Measurements from ENCODE around the gene MKS1.

The MKS1 gene

GRCh38 chr17:58249270-58250133, 30.4 kb upstream of the MKS1 start:
- H3K4me2 ChIP-seq: peak overlapping the region; percentile 71
- peaks cover 8% of the 10 kb centered on the region; the same call in 1 of the 2 replicates for H3K27me3 ChIP-seq (ENCODE audit: insufficient read depth, low read depth)
- no peak overlapping the region for H3K4me3 ChIP-seq (IDR thresholded peaks at IDR 0.05; ENCODE audit: insufficient read depth, low read depth, low read length)
- no peaks in the 10 kb centered on the region for H3K79me2 ChIP-seq (ENCODE audit: insufficient read depth, low read depth)
- peak overlapping the region; percentile 100 for H2AFZ ChIP-seq (ENCODE audit: low read depth)
- no peaks in the 10 kb centered on the region for H4K20me1 ChIP-seq (ENCODE audit: insufficient read depth)
- peaks cover 8% of the 10 kb centered on the region for H3K4me1 ChIP-seq (ENCODE audit: low read depth, poor library complexity, severe bottlenecking)
- no peaks in the 10 kb centered on the region for H3K36me3 ChIP-seq (ENCODE audit: insufficient read depth)
- H3K9ac ChIP-seq: peak overlapping the region; percentile 46; the same call in 1 of the 2 replicates
- H3K27ac ChIP-seq: no peak overlapping the region
- TF ChIP-seq CTCF (conservative IDR thresholded peaks at IDR 0.05; ENCODE audit: low read depth, low read length): peak; percentile 88

GRCh38 chr17:58248955-58249269, 29.9 kb upstream of the MKS1 start:
- Histone ChIP-seq H3K9ac (no peak overlapping the region), H3K4me1 (ENCODE audit: low read depth, poor library complexity, severe bottlenecking) (peaks cover 8% of the 10 kb centered on the region), H3K4me3 (IDR thresholded peaks at IDR 0.05; ENCODE audit: insufficient read depth, low read depth, low read length) (no peak overlapping the region), H3K4me2 (peak overlapping the region; percentile 71; the same call in 1 of the 2 replicates), H4K20me1 (ENCODE audit: insufficient read depth) (no peaks in the 10 kb centered on the region), H2AFZ (ENCODE audit: low read depth) (peak overlapping the region; percentile 100; the same call in 1 of the 2 replicates), H3K79me2 (ENCODE audit: insufficient read depth, low read depth) (no peaks in the 10 kb centered on the region), H3K27ac (no peak overlapping the region), H3K36me3 (ENCODE audit: insufficient read depth) (no peaks in the 10 kb centered on the region), H3K27me3 (ENCODE audit: insufficient read depth, low read depth) (peaks cover 8% of the 10 kb centered on the region; the same call in 1 of the 2 replicates)
- TF ChIP-seq CTCF (conservative IDR thresholded peaks at IDR 0.05; ENCODE audit: low read depth, low read length): no peak

- no peaks in the 10 kb centered on the region for H3K36me3 ChIP-seq (ENCODE audit: insufficient read depth)
- H3K4me2 ChIP-seq: no peak overlapping the region
- no peak for TF ChIP-seq CTCF (conservative IDR thresholded peaks at IDR 0.05; ENCODE audit: low read depth, low read length)
- H4K20me1 ChIP-seq (ENCODE audit: insufficient read depth): no peaks in the 10 kb centered on the region
- H3K9ac ChIP-seq: no peak overlapping the region
- no peaks in the 10 kb centered on the region for H3K79me2 ChIP-seq (ENCODE audit: insufficient read depth, low read depth)
- peaks cover 11% of the 10 kb centered on the region; the same call in 1 of the 2 replicates for H3K27me3 ChIP-seq (ENCODE audit: insufficient read depth, low read depth)
- H3K27ac ChIP-seq: no peak overlapping the region
- no peak overlapping the region for H3K4me3 ChIP-seq (IDR thresholded peaks at IDR 0.05; ENCODE audit: insufficient read depth, low read depth, low read length)
- peaks cover 8% of the 10 kb centered on the region for H3K4me1 ChIP-seq (ENCODE audit: low read depth, poor library complexity, severe bottlenecking)
- no peak overlapping the region for H2AFZ ChIP-seq (ENCODE audit: low read depth)
Observed at GRCh38 chr17:58247511-58248363, 28.7 kb upstream of the MKS1 start.

GRCh38 chr17:58246781-58247180, 27.7 kb upstream of the MKS1 start:
- no peaks in the 10 kb centered on the region for H4K20me1 ChIP-seq (ENCODE audit: insufficient read depth)
- peaks cover 15% of the 10 kb centered on the region for H3K4me1 ChIP-seq (ENCODE audit: low read depth, poor library complexity, severe bottlenecking)
- H3K27me3 ChIP-seq (ENCODE audit: insufficient read depth, low read depth): peaks cover 11% of the 10 kb centered on the region; the same call in 1 of the 2 replicates
- no peak for TF ChIP-seq CTCF (conservative IDR thresholded peaks at IDR 0.05; ENCODE audit: low read depth, low read length)
- no peak overlapping the region for H3K27ac ChIP-seq
- H3K4me3 ChIP-seq (IDR thresholded peaks at IDR 0.05; ENCODE audit: insufficient read depth, low read depth, low read length): no peak overlapping the region
- H3K9ac ChIP-seq: no peak overlapping the region
- H2AFZ ChIP-seq (ENCODE audit: low read depth): no peak overlapping the region
- no peak overlapping the region for H3K4me2 ChIP-seq
- H3K36me3 ChIP-seq (ENCODE audit: insufficient read depth): no peaks in the 10 kb centered on the region
- H3K79me2 ChIP-seq (ENCODE audit: insufficient read depth, low read depth): no peaks in the 10 kb centered on the region

Measured in KMS-11 (cell line).